K562 (cell line): ENCODE measurements around the gene EEF2. TPM values are rescaled to one million over a fixed set of nuclear protein-coding genes. Genes with fewer than 3 reads are reported as not detected.
A peak's percentile ranks its signal among the peaks of the same experiment; 100 is the strongest.

Experiments used
- DLX4 ChIP-seq: fragments of 250-450 bp; sonication (Bioruptor Pico); IDR thresholded peaks from 2 replicates; pipeline ENCODE4 v1.6.1; 2021; ENCODE audit warnings: mild to moderate bottlenecking
- ELK1 ChIP-seq: sonication (generic); formaldehyde crosslinking; IDR thresholded peaks from 2 replicates; pipeline ENCODE4 v1.8.1; 2022; ENCODE audit warnings: missing genetic modification reagents
- JUN ChIP-seq, 2 experiments: sonication (generic) in 1 of 2; formaldehyde crosslinking in 1 of 2; IDR thresholded peaks; 2 replicates each; pipeline versions ENCODE4 v1.6.1 to v1.8.0; 2012 to 2022; ENCODE audit warnings: borderline replicate concordance in 2 of 2, mild to moderate bottlenecking in 2 of 2, improper control_type of control experiment in 1 of 2, low read depth in 1 of 2, low read length in 1 of 2, missing genetic modification reagents in 1 of 2
- KDM1A ChIP-seq, 2 experiments: fragments of 450-650 bp; IDR thresholded peaks; 2 replicates each; pipeline ENCODE4 v1.6.1; 2016; ENCODE audit warnings: mild to moderate bottlenecking in 2 of 2
- POLR2G ChIP-seq: fragments of 200-400 bp; formaldehyde crosslinking; IDR thresholded peaks from 2 replicates; pipeline ENCODE4 v1.6.1; 2017; ENCODE audit warnings: low read depth, mild to moderate bottlenecking, antibody characterized with exemption, low read length, moderate library complexity
- PPARD ChIP-seq: fragments of 250-450 bp; sonication (Bioruptor Pico); IDR thresholded peaks from 2 replicates; pipeline ENCODE4 v1.8.0; 2022; ENCODE audit warnings: inconsistent platforms, mild to moderate bottlenecking, moderate library complexity
- STAT6 ChIP-seq: sonication (generic); formaldehyde crosslinking; IDR thresholded peaks from 2 replicates; pipeline ENCODE4 v1.8.1; 2023; ENCODE audit warnings: mild to moderate bottlenecking, missing genetic modification reagents
- TBL1XR1 ChIP-seq, 2 experiments: IDR thresholded peaks; 2 replicates each; pipeline ENCODE4 v1.6.1; 2012; ENCODE audit warnings: improper control_type of control experiment in 2 of 2, low read length in 2 of 2, mild to moderate bottlenecking in 1 of 2
- YY1 ChIP-seq, 3 experiments: IDR thresholded peaks; 2 replicates each; pipeline ENCODE4 v1.6.1; 2011; ENCODE audit warnings: low read length in 2 of 3, mild to moderate bottlenecking in 2 of 3, moderate library complexity in 2 of 3, borderline replicate concordance in 1 of 3, control low read depth in 1 of 3, low read depth in 1 of 3; ENCODE audit not compliant: insufficient read depth in 3 of 3, insufficient replicate concordance in 2 of 3, control insufficient read depth in 1 of 3, insufficient read length in 1 of 3; ENCODE audit errors: extremely low read depth in 1 of 3
- ZBTB17 ChIP-seq: fragments of 450-650 bp; formaldehyde crosslinking; IDR thresholded peaks from 2 replicates; pipeline ENCODE4 v1.4.0; 2020; ENCODE audit warnings: mild to moderate bottlenecking
- ZC3H11A ChIP-seq: IDR thresholded peaks from 2 replicates; pipeline ENCODE4 v1.6.1; 2012; ENCODE audit warnings: low read depth, low read length, improper control_type of control experiment
- ZNF232 ChIP-seq: sonication (generic); formaldehyde crosslinking; IDR thresholded peaks from 2 replicates; pipeline ENCODE4 v1.8.0; 2022; ENCODE audit warnings: mild to moderate bottlenecking, missing genetic modification reagents
- ZNF511 ChIP-seq: sonication (generic); formaldehyde crosslinking; IDR thresholded peaks from 2 replicates; pipeline ENCODE4 v1.8.0; 2022; ENCODE audit warnings: mild to moderate bottlenecking, missing genetic modification reagents
- ZNF609 ChIP-seq: sonication (generic); formaldehyde crosslinking; IDR thresholded peaks from 2 replicates; pipeline ENCODE4 v1.8.1; 2023; ENCODE audit warnings: missing genetic modification reagents, mild to moderate bottlenecking, borderline replicate concordance
- ZNF76 ChIP-seq: fragments of 250-450 bp; sonication (Bioruptor Pico); IDR thresholded peaks from 2 replicates; pipeline ENCODE4 v1.4.0; 2020; ENCODE audit warnings: mild to moderate bottlenecking, moderate library complexity, borderline replicate concordance
- ZNF79 ChIP-seq: fragments of 250-450 bp; sonication (Bioruptor Pico); IDR thresholded peaks from 2 replicates; pipeline ENCODE4 v1.4.0; 2020; ENCODE audit warnings: low read depth, mild to moderate bottlenecking, moderate library complexity
- polyA plus RNA-seq, 8 experiments: library from polyadenylated mRNA; depleted of rRNA in 4 of 8; stranded (reverse) in 5 of 8; unstranded in 3 of 8; fragments of >200 nt; fragmentation: Nextera tagmentation in 2 of 8; fragmentation: Illumina TruSeq in 1 of 8; extraction: Ambion mirVana in 2 of 8; extraction: Trizol in 1 of 8; gene quantifications; 2 replicates each; pipeline versions ENCODE4 v1.2.1 to v1.2.3, GENCODE V29; 2011 to 2014; ENCODE audit warnings: inconsistent platforms in 1 of 8, missing spikeins in 1 of 8
- total RNA-seq, 7 experiments: library from RNA; depleted of rRNA in 6 of 7; stranded (reverse); fragments of >200 nt in 6 of 7; fragmentation: Illumina TruSeq in 2 of 7; extraction: Trizol in 2 of 7; gene quantifications; 2 replicates each; pipeline versions ENCODE4 v1.2.1 to v1.2.3, GENCODE V29; 2011 to 2021; ENCODE audit warnings: low replicate concordance in 1 of 7

The EEF2 gene
- total and polyA plus RNA-seq, 9 of the 15 experiments (the other 6 are each of a cell fraction or from before 2014, with no cell fraction given): 372 to 3,003 (median 1,453) TPM

GRCh38 chr19:3983936-3984583 lies 1.2 kb downstream of the EEF2 start (continued):
- peak; percentile 85; the same call in 1 of the 2 replicates for TF ChIP-seq ZNF511
- peak; percentile 86 for TF ChIP-seq POLR2G
- no peak for TF ChIP-seq TBL1XR1 (IDR thresholded peaks at IDR 0.05; ENCODE audit: low read length in 2 of 2)
- no peak for TF ChIP-seq ZC3H11A
- no peak for TF ChIP-seq DLX4 (CRISPR knock-in tag)
- TF ChIP-seq STAT6 (CRISPR knock-in tag): no peak
- TF ChIP-seq JUN (IDR thresholded peaks at IDR 0.05; ENCODE audit: borderline replicate concordance, low read depth, low read length): no peak
- TF ChIP-seq JUN (CRISPR knock-in tag; IDR thresholded peaks at IDR 0.05; ENCODE audit: borderline replicate concordance): no peak
- no peak for TF ChIP-seq ZNF609 (CRISPR knock-in tag)
- TF ChIP-seq ZBTB17 (CRISPR knock-in tag): no peak
- TF ChIP-seq ZNF79 (CRISPR knock-in tag): no peak
- TF ChIP-seq ZNF232 (CRISPR knock-in tag): 0 out of 2 replicates have a peak, but pooled peaks have one; percentile 73
- no peak for TF ChIP-seq PPARD (CRISPR knock-in tag)
- TF ChIP-seq YY1 (IDR thresholded peaks at IDR 0.05; ENCODE audit: borderline replicate concordance in 1 of 3, control insufficient read depth in 1 of 3, extremely low read depth in 1 of 3, insufficient read depth in 3 of 3, insufficient read length in 1 of 3, insufficient replicate concordance in 2 of 3, low read depth in 1 of 3, low read length in 2 of 3): peak in 1 of 3 experiments; percentile 58
- TF ChIP-seq ZNF76 (CRISPR knock-in tag): no peak
- no peak for TF ChIP-seq KDM1A (IDR thresholded peaks at IDR 0.05)
- TF ChIP-seq ELK1 (CRISPR knock-in tag): 0 out of 2 replicates have a peak, but pooled peaks have one; percentile 19
